A549 treated with CpdA at 1 μM for 4 hours (cell line): ENCODE measurements around the gene SPATA31A6. TPM values are rescaled to one million over a fixed set of nuclear protein-coding genes. Genes with fewer than 3 reads are reported as not detected.

Source experiments
- total RNA-seq: library from RNA; stranded (reverse); fragments of 200-300 nt; extraction: Qiagen RNA extraction; gene quantifications from 5 replicates; pipeline ENCODE4 v1.2.3, GENCODE V29; 2022; ENCODE audit warnings: low read depth

Gene SPATA31A6
- total RNA-seq, result not detected in 5 replicates

GRCh38 chr9:42183359-42183758 lies at the start of gene SPATA31A6:
TSS of gene SPATA31A6 (plus strand) at chr9:42183659. CDS start at chr9:42183688, 29 bp downstream.

Other genes with a start within 250 kb of the SPATA31A6 start
- gene CNTNAP3B, start 54.2 kb upstream of the SPATA31A6 start, total RNA-seq, result 14.9 to 18.0 TPM (median 16.3 TPM) in 5 replicates